Stimulated activated CD4-positive, alpha-beta T cell treated with anti-CD3 and anti-CD28 coated beads, Interleukin-4, amount 100 ng/mL, for 4 hours (primary cell): ENCODE data around the gene TEKT5.
"Not testable (repeated sequence)": the region's sequence is repeated elsewhere in the genome, so short reads cannot be mapped to it uniquely, and the experiment has no call there.

Experiments
- DNase-seq, 2 experiments: peaks; one replicate each; pipeline ENCODE4 v3.0.0-alpha.2; 2020

TEKT5 gene

GRCh38 chr16:10657925-10658324 is 36.8 kb downstream of the TEKT5 start:
- DNase-seq = no peak

- DNase-seq = no peak
Measured at GRCh38 chr16:10656618-10657017, 38.1 kb downstream of the TEKT5 start.

- DNase-seq = no peak
Measured at GRCh38 chr16:10655415-10655977, 39.2 kb downstream of the TEKT5 start.

- no peak for DNase-seq
Measured at GRCh38 chr16:10654592-10655414, 39.9 kb downstream of the TEKT5 start.

GRCh38 chr16:10652730-10653590 is 41.8 kb downstream of the TEKT5 start:
- no peak for DNase-seq

GRCh38 chr16:10649098-10649497 is 45.6 kb downstream of the TEKT5 start:
- DNase-seq = not testable (repeated sequence)

- no peak for DNase-seq
Measured at GRCh38 chr16:10647721-10648296, 46.9 kb downstream of the TEKT5 start.

- DNase-seq = no peak
Measured at GRCh38 chr16:10647264-10647720, 47.4 kb downstream of the TEKT5 start.

GRCh38 chr16:10646581-10647263 is 48.0 kb downstream of the TEKT5 start:
- no peak for DNase-seq

GRCh38 chr16:10646228-10646580 is 48.5 kb downstream of the TEKT5 start:
- no peak for DNase-seq

GRCh38 chr16:10644092-10644491 is 50.6 kb downstream of the TEKT5 start:
- no peak for DNase-seq

- no peak for DNase-seq
Measured at GRCh38 chr16:10642964-10643363, 51.8 kb downstream of the TEKT5 start.

- DNase-seq = no peak
Measured at GRCh38 chr16:10641953-10642949, 52.5 kb downstream of the TEKT5 start.

- DNase-seq = no peak
Measured at GRCh38 chr16:10641555-10641952, 53.2 kb downstream of the TEKT5 start.

GRCh38 chr16:10640934-10641333 is 53.8 kb downstream of the TEKT5 start:
- DNase-seq = no peak

- no peak for DNase-seq
Measured at GRCh38 chr16:10638101-10638500, 56.6 kb downstream of the TEKT5 start.

- DNase-seq = no peak
Measured at GRCh38 chr16:10637337-10638037, 57.2 kb downstream of the TEKT5 start.

GRCh38 chr16:10635365-10636021 is 59.2 kb downstream of the TEKT5 start:
- no peak for DNase-seq

- not testable (repeated sequence) for DNase-seq
Measured at GRCh38 chr16:10633429-10633828, 61.3 kb downstream of the TEKT5 start.

GRCh38 chr16:10631886-10632285 is 62.8 kb downstream of the TEKT5 start:
- DNase-seq = no peak
